ENCODE results near the gene PPP1R7.

DNA sequence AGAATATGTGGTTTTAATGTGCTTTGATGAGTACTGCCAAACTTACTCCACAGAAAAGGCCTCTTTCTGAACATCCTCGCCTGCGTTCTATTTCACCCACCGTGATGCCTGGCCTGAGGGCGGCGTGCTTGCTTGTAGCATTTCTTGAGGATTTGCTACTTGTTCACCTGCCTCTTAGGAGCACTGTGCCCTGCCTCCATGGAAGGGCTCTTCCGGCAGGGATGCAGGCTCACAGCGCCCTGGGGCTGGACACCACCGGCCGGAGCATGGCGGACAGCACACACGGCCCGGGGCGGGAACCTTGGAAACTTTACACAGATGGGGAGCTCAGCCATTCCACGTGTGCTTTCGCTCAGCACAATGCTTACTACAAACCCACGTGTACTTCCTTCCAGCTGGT lies 75.3 kb downstream of the PPP1R7 start:
- TF ChIP-seq ZNF223 (tag by site-specific recombination; IDR thresholded peaks at IDR 0.05) (no peak), ZSCAN16 (tag by site-specific recombination; IDR thresholded peaks at IDR 0.05) (no peak), GLI2 (tag by site-specific recombination; IDR thresholded peaks at IDR 0.05; ENCODE audit: borderline replicate concordance, low read depth) (no peak)
- TF ChIP-seq, protein P1, sequence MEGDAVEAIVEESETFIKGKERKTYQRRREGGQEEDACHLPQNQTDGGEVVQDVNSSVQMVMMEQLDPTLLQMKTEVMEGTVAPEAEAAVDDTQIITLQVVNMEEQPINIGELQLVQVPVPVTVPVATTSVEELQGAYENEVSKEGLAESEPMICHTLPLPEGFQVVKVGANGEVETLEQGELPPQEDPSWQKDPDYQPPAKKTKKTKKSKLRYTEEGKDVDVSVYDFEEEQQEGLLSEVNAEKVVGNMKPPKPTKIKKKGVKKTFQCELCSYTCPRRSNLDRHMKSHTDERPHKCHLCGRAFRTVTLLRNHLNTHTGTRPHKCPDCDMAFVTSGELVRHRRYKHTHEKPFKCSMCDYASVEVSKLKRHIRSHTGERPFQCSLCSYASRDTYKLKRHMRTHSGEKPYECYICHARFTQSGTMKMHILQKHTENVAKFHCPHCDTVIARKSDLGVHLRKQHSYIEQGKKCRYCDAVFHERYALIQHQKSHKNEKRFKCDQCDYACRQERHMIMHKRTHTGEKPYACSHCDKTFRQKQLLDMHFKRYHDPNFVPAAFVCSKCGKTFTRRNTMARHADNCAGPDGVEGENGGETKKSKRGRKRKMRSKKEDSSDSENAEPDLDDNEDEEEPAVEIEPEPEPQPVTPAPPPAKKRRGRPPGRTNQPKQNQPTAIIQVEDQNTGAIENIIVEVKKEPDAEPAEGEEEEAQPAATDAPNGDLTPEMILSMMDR (tag by site-specific recombination; IDR thresholded peaks at IDR 0.05): no peak
- TF ChIP-seq, protein P2, sequence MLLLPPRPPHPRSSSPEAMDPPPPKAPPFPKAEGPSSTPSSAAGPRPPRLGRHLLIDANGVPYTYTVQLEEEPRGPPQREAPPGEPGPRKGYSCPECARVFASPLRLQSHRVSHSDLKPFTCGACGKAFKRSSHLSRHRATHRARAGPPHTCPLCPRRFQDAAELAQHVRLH (tag by site-specific recombination; IDR thresholded peaks at IDR 0.05): no peak
- TF ChIP-seq, protein P3, sequence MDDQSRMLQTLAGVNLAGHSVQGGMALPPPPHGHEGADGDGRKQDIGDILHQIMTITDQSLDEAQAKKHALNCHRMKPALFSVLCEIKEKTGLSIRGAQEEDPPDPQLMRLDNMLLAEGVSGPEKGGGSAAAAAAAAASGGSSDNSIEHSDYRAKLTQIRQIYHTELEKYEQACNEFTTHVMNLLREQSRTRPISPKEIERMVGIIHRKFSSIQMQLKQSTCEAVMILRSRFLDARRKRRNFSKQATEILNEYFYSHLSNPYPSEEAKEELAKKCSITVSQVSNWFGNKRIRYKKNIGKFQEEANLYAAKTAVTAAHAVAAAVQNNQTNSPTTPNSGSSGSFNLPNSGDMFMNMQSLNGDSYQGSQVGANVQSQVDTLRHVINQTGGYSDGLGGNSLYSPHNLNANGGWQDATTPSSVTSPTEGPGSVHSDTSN (CRISPR knock-in tag; IDR thresholded peaks at IDR 0.05): no peak
- TF ChIP-seq, protein P4, sequence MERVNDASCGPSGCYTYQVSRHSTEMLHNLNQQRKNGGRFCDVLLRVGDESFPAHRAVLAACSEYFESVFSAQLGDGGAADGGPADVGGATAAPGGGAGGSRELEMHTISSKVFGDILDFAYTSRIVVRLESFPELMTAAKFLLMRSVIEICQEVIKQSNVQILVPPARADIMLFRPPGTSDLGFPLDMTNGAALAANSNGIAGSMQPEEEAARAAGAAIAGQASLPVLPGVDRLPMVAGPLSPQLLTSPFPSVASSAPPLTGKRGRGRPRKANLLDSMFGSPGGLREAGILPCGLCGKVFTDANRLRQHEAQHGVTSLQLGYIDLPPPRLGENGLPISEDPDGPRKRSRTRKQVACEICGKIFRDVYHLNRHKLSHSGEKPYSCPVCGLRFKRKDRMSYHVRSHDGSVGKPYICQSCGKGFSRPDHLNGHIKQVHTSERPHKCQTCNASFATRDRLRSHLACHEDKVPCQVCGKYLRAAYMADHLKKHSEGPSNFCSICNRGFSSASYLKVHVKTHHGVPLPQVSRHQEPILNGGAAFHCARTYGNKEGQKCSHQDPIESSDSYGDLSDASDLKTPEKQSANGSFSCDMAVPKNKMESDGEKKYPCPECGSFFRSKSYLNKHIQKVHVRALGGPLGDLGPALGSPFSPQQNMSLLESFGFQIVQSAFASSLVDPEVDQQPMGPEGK (tag by site-specific recombination; IDR thresholded peaks at IDR 0.05): no peak
- TF ChIP-seq, protein P5, sequence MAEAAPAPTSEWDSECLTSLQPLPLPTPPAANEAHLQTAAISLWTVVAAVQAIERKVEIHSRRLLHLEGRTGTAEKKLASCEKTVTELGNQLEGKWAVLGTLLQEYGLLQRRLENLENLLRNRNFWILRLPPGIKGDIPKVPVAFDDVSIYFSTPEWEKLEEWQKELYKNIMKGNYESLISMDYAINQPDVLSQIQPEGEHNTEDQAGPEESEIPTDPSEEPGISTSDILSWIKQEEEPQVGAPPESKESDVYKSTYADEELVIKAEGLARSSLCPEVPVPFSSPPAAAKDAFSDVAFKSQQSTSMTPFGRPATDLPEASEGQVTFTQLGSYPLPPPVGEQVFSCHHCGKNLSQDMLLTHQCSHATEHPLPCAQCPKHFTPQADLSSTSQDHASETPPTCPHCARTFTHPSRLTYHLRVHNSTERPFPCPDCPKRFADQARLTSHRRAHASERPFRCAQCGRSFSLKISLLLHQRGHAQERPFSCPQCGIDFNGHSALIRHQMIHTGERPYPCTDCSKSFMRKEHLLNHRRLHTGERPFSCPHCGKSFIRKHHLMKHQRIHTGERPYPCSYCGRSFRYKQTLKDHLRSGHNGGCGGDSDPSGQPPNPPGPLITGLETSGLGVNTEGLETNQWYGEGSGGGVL (tag by site-specific recombination; IDR thresholded peaks at IDR 0.05): no peak
- TF ChIP-seq, protein P6, sequence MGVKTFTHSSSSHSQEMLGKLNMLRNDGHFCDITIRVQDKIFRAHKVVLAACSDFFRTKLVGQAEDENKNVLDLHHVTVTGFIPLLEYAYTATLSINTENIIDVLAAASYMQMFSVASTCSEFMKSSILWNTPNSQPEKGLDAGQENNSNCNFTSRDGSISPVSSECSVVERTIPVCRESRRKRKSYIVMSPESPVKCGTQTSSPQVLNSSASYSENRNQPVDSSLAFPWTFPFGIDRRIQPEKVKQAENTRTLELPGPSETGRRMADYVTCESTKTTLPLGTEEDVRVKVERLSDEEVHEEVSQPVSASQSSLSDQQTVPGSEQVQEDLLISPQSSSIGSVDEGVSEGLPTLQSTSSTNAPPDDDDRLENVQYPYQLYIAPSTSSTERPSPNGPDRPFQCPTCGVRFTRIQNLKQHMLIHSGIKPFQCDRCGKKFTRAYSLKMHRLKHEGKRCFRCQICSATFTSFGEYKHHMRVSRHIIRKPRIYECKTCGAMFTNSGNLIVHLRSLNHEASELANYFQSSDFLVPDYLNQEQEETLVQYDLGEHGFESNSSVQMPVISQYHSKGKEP (tag by site-specific recombination; IDR thresholded peaks at IDR 0.05): no peak
